Endothelial cell of umbilical vein (primary cell): ENCODE data around the gene AKR7A3. TPM values are rescaled to one million over a fixed set of nuclear protein-coding genes. Genes with fewer than 3 reads are reported as not detected.

Experiments
- BruUV-seq: library from RNA; stranded (reverse); fragments of 400-500 nt; replicated peaks from 2 replicates; lab custom pipeline; 2021; lab: Mats Ljungman, UMichigan
- CTCF ChIA-PET: fragments of 300-600, 350-600 bp; sonication (Branson Sonifier 250); formaldehyde crosslinking; loops from one replicate; lab custom pipeline; 2021; ENCODE audit warnings: antibody characterized with exemption, inconsistent platforms; lab: Charles Lee
- POLR2A ChIA-PET: fragments of 300-600, 350-600 bp; sonication (Branson Sonifier 250); formaldehyde crosslinking; loops from one replicate; lab custom pipeline; 2021; ENCODE audit warnings: antibody characterized with exemption, inconsistent platforms; lab: Charles Lee
- DNase-seq: peaks from one replicate; pipeline ENCODE4 v3.0.0-alpha.2; 2011; ENCODE audit warnings: low read depth, low spot score
- FAIRE-seq: peaks from 2 replicates; lab custom pipeline; 2011; peaks lifted over from hg19 to GRCh38; lab: Jason Lieb, UNC
- H2AFZ ChIP-seq: 2 replicates; pipeline ENCODE4 v1.6.0; 2012; ENCODE audit warnings: low read depth, low read length, control low read depth, inconsistent platforms
- H3K27ac ChIP-seq: 2 replicates; pipeline ENCODE4 v1.5.1; 2011; ENCODE audit warnings: low read depth, mild to moderate bottlenecking, control low read depth, low read length, moderate library complexity; ENCODE audit not compliant: insufficient read depth
- H3K27me3 ChIP-seq, 2 experiments: 2 replicates each; pipeline versions ENCODE4 v1.6.0 to v1.6.1; 2011; ENCODE audit warnings: low read length in 2 of 2, mixed read lengths in 1 of 2; ENCODE audit not compliant: control insufficient read depth in 2 of 2, insufficient read depth in 2 of 2
- H3K36me3 ChIP-seq, 2 experiments: 2 replicates in 1 of 2; 3 replicates in 1 of 2; pipeline ENCODE4 v1.5.1; 2011; ENCODE audit warnings: low read length in 2 of 2, mild to moderate bottlenecking in 1 of 2, moderate library complexity in 1 of 2; ENCODE audit not compliant: control insufficient read depth in 2 of 2, insufficient read depth in 2 of 2; ENCODE audit errors: extremely low read depth in 1 of 2
- H3K4me1 ChIP-seq: 3 replicates; pipeline ENCODE4 v1.5.1; 2011; ENCODE audit warnings: mild to moderate bottlenecking, low read length; ENCODE audit not compliant: control insufficient read depth, insufficient read depth; ENCODE audit errors: extremely low read depth
- H3K4me2 ChIP-seq: 2 replicates; pipeline ENCODE4 v1.6.1; 2011; ENCODE audit warnings: low read length, control low read depth, mixed read lengths; ENCODE audit not compliant: insufficient read depth
- H3K4me3 ChIP-seq, 3 experiments: fragments of 200-600 bp in 1 of 3; sonication (generic), shearing (Covaris generic) in 1 of 3; replicated peaks in 1 of 3; 2 replicates each; pipeline ENCODE4 v1.5.1; 2011 to 2016; ENCODE audit warnings: control low read depth in 3 of 3, low read length in 3 of 3, mild to moderate bottlenecking in 2 of 3, inconsistent platforms in 1 of 3, low read depth in 1 of 3, moderate library complexity in 1 of 3; ENCODE audit not compliant: insufficient read depth in 1 of 3
- H3K79me2 ChIP-seq: 2 replicates; pipeline ENCODE4 v1.6.0; 2012; ENCODE audit warnings: low read length, inconsistent platforms; ENCODE audit not compliant: control insufficient read depth, insufficient read depth
- H3K9ac ChIP-seq: replicated peaks from 2 replicates; pipeline ENCODE3; 2011; ENCODE audit warnings: low read length, control low read depth; ENCODE audit not compliant: insufficient read depth; ENCODE audit errors: extremely low read depth
- H3K9me1 ChIP-seq: replicated peaks from 3 replicates; pipeline ENCODE4 v1.6.0; 2011; ENCODE audit warnings: mild to moderate bottlenecking, low read length; ENCODE audit not compliant: control insufficient read depth, insufficient read depth; ENCODE audit errors: extremely low read depth
- H3K9me3 ChIP-seq: replicated peaks from 2 replicates; pipeline ENCODE4 v1.5.1; 2012; ENCODE audit warnings: low read length, inconsistent platforms; ENCODE audit not compliant: control insufficient read depth, insufficient read depth
- H4K20me1 ChIP-seq: replicated peaks from 2 replicates; pipeline ENCODE3; 2011; ENCODE audit warnings: mild to moderate bottlenecking, low read length; ENCODE audit not compliant: control insufficient read depth, insufficient read depth; ENCODE audit errors: extremely low read depth
- CTCF ChIP-seq, 2 donors: IDR thresholded peaks; 1 replicate in 1 of 2; 2 replicates in 1 of 2; pipeline ENCODE4 v1.5.1; 2011; ENCODE audit warnings: low read length in 2 of 2, mild to moderate bottlenecking in 2 of 2, moderate library complexity in 2 of 2, control low read depth in 1 of 2, inconsistent platforms in 1 of 2, low read depth in 1 of 2; ENCODE audit not compliant: insufficient read depth in 1 of 2; ENCODE audit errors: extremely low read depth in 1 of 2
- JUN ChIP-seq: IDR thresholded peaks from 2 replicates; pipeline ENCODE4 v1.6.1; 2011; ENCODE audit warnings: borderline replicate concordance, low read depth; ENCODE audit not compliant: insufficient read length, insufficient read depth
- MYC ChIP-seq: IDR thresholded peaks from one replicate; pipeline ENCODE4 v1.6.1; 2011; ENCODE audit warnings: mild to moderate bottlenecking, low read depth, low read length
- POLR2A ChIP-seq: IDR thresholded peaks from 2 replicates; pipeline ENCODE4 v1.6.1; 2012; ENCODE audit warnings: low read depth, mild to moderate bottlenecking, control low read depth, low read length
- POLR2AphosphoS5 ChIP-seq: IDR thresholded peaks from 2 replicates; pipeline ENCODE4 v1.6.1; 2012; ENCODE audit warnings: low read depth, mild to moderate bottlenecking, control low read depth, low read length, moderate library complexity; ENCODE audit not compliant: insufficient read depth
- dilution Hi-C: fragments of 300-500 bp; cut with MboI; formaldehyde crosslinking; loops from one replicate; pipeline ENCODE4 v1.15.0; 2019; ENCODE audit warnings: low sequenced_read_pairs; ENCODE audit not compliant: extremely low pct_ligation_motif_present
- intact Hi-C: fragments of 100-400 bp; cut with micrococcal nuclease; formaldehyde crosslinking; loops from one replicate; pipeline ENCODE4 v1.10.0; 2022
- polyA plus RNA-seq, 4 experiments: library from polyadenylated mRNA; depleted of rRNA in 3 of 4; stranded (reverse) in 3 of 4; unstranded in 1 of 4; fragments of >200 nt; gene quantifications; 2 replicates each; pipeline versions ENCODE4 v1.2.1 to v1.2.3, GENCODE V29; 2011 to 2012; ENCODE audit warnings: missing spikeins in 1 of 4
- total RNA-seq: library from RNA; stranded (reverse); gene quantifications from 2 replicates; pipeline ENCODE4 v1.2.3, GENCODE V29; 2021

The AKR7A3 gene
- total and polyA plus RNA-seq, 2 donors (not counting 3 experiments of a cell fraction or from before 2014, with no cell fraction given): 0.49 to 0.50 TPM

GRCh38 chr1:19337289-19337688 lies 48.7 kb upstream of the AKR7A3 start:
- H3K27me3 ChIP-seq: no peaks in the 10 kb centered on the region
- POLR2A ChIA-PET: no interaction called here
- no peak for FAIRE-seq
- H3K9me3 ChIP-seq: no peaks in the 10 kb centered on the region
- TF ChIP-seq CTCF (IDR thresholded peaks at IDR 0.05; ENCODE audit: extremely low read depth in 1 of 2, insufficient read depth in 1 of 2, low read depth in 1 of 2, low read length in 2 of 2) (no peak), POLR2AphosphoS5 (peak; percentile 6), MYC (no peak), POLR2A (no peak), JUN (no peak)
- DNase-seq: no peak
- BruUV-seq: no TSS peak
- intact Hi-C loops: no loop called here
- no peak overlapping the region for H3K4me2 ChIP-seq
- no peak overlapping the region for H3K9ac ChIP-seq
- peaks cover 3 to 17% of the 10 kb centered on the region in 2 experiments for H3K36me3 ChIP-seq
- dilution Hi-C loops: no loop called here
- no peak overlapping the region for H2AFZ ChIP-seq
- H3K9me1 ChIP-seq: no peaks in the 10 kb centered on the region
- H3K4me3 ChIP-seq: no peak overlapping the region
- H3K4me1 ChIP-seq: peaks cover 4% of the 10 kb centered on the region
- no peaks in the 10 kb centered on the region for H4K20me1 ChIP-seq
- CTCF ChIA-PET: interaction anchor here (1.0 kb wide), 1 partner anchor 316 kb away, joined by 4 read pairs; no protein-coding TSS in a partner anchor
- no peaks in the 10 kb centered on the region for H3K79me2 ChIP-seq
- H3K27ac ChIP-seq: no peak overlapping the region

- POLR2A ChIA-PET: no interaction called here
- Histone ChIP-seq H3K79me2 (no peaks in the 10 kb centered on the region), H3K27ac (no peak overlapping the region), H3K9me3 (no peaks in the 10 kb centered on the region), H3K36me3 (peaks cover 3 to 13% of the 10 kb centered on the region in 2 experiments), H2AFZ (no peak overlapping the region), H3K9ac (no peak overlapping the region), H4K20me1 (no peaks in the 10 kb centered on the region), H3K27me3 (no peaks in the 10 kb centered on the region), H3K9me1 (no peaks in the 10 kb centered on the region), H3K4me1 (peaks cover 4% of the 10 kb centered on the region), H3K4me3 (no peak overlapping the region), H3K4me2 (no peak overlapping the region)
- intact Hi-C loops (no loop called here), dilution Hi-C loops (no loop called here)
- DNase-seq (no peak), FAIRE-seq (no peak)
- BruUV-seq: no TSS peak
- TF ChIP-seq MYC: no peak
- TF ChIP-seq POLR2AphosphoS5: peak; percentile 16
- CTCF ChIA-PET: interaction anchor here (0.5 to 1.0 kb wide), 4 partner anchors 11 to 317 kb away, joined by 3 to 4 read pairs (median 4); no protein-coding TSS in a partner anchor
These were observed 48.0 kb upstream of the AKR7A3 start for GRCh38 chr1:19336543-19336942.
